KOPT-K1 (cell line): ENCODE data around the gene ANKRD65.
"Not testable (repeated sequence)": the region's sequence is repeated elsewhere in the genome, so short reads cannot be mapped to it uniquely, and the experiment has no call there.

Experiments used
- H3K27ac ChIP-seq: fragments of 200-600 bp; sonication (generic); 2 replicates; pipeline ENCODE4 v1.5.1; 2016; ENCODE audit warnings: antibody characterized with exemption, mild to moderate bottlenecking, low read depth, low read length; ENCODE audit not compliant: poor library complexity, severe bottlenecking
- H3K36me3 ChIP-seq: fragments of 200-600 bp; sonication (generic); 2 replicates; pipeline ENCODE4 v1.5.1; 2017; ENCODE audit warnings: antibody characterized with exemption, mild to moderate bottlenecking, low read length, moderate library complexity; ENCODE audit not compliant: insufficient read depth
- H3K9me3 ChIP-seq: fragments of 200-600 bp; sonication (generic); 2 replicates; pipeline ENCODE4 v1.5.1; 2017; ENCODE audit warnings: antibody characterized with exemption, low read length, mild to moderate bottlenecking; ENCODE audit not compliant: insufficient read depth, poor library complexity, severe bottlenecking

ANKRD65 gene

GRCh38 chr1:1451696-1452364 lies 30.8 kb upstream of the ANKRD65 start:
- no peaks in the 10 kb centered on the region for H3K36me3 ChIP-seq
- H3K9me3 ChIP-seq = no peaks in the 10 kb centered on the region
- no peak overlapping the region for H3K27ac ChIP-seq

GRCh38 chr1:1450616-1451015 lies 29.5 kb upstream of the ANKRD65 start:
- H3K9me3 ChIP-seq, H3K27ac ChIP-seq, H3K36me3 ChIP-seq: not testable (repeated sequence)

- no peaks in the 10 kb centered on the region for H3K9me3 ChIP-seq
- no peak within 1 kb of the TSS for H3K27ac ChIP-seq
- H3K36me3 ChIP-seq = no peaks in the 10 kb centered on the region
Observed at GRCh38 chr1:1449099-1449739, 28.1 kb upstream of the ANKRD65 start, which contains the start of gene ATAD3C. Gene ATAD3C, plus strand, starts transcription at chr1:1449689. Its CDS starts 995 bp downstream, at chr1:1450684.

- not testable (repeated sequence) for H3K36me3 ChIP-seq, H3K27ac ChIP-seq, H3K9me3 ChIP-seq
Observed at GRCh38 chr1:1446631-1447030, 25.6 kb upstream of the ANKRD65 start.

- H3K27ac ChIP-seq = no peak overlapping the region
- no peaks in the 10 kb centered on the region for H3K9me3 ChIP-seq
- no peaks in the 10 kb centered on the region for H3K36me3 ChIP-seq
Observed at GRCh38 chr1:1442069-1442770, 21.1 kb upstream of the ANKRD65 start.

- Histone ChIP-seq H3K36me3 (no peaks in the 10 kb centered on the region), H3K9me3 (no peaks in the 10 kb centered on the region), H3K27ac (no peak overlapping the region)
Observed at GRCh38 chr1:1441002-1441888, 20.2 kb upstream of the ANKRD65 start.

GRCh38 chr1:1440262-1441001 lies 19.4 kb upstream of the ANKRD65 start:
- Histone ChIP-seq H3K9me3 (no peaks in the 10 kb centered on the region), H3K27ac (no peak overlapping the region), H3K36me3 (no peaks in the 10 kb centered on the region)

GRCh38 chr1:1439546-1440261 lies 18.6 kb upstream of the ANKRD65 start:
- Histone ChIP-seq H3K27ac (no peak overlapping the region), H3K36me3 (no peaks in the 10 kb centered on the region), H3K9me3 (no peaks in the 10 kb centered on the region)

- H3K9me3 ChIP-seq = no peaks in the 10 kb centered on the region
- no peaks in the 10 kb centered on the region for H3K36me3 ChIP-seq
- no peak overlapping the region for H3K27ac ChIP-seq
Observed at GRCh38 chr1:1438531-1439381, 17.7 kb upstream of the ANKRD65 start.

- no peaks in the 10 kb centered on the region for H3K36me3 ChIP-seq
- no peaks in the 10 kb centered on the region for H3K9me3 ChIP-seq
- no peak overlapping the region for H3K27ac ChIP-seq
Observed at GRCh38 chr1:1437904-1438376, 16.9 kb upstream of the ANKRD65 start.

- H3K9me3 ChIP-seq = no peaks in the 10 kb centered on the region
- H3K27ac ChIP-seq = no peak overlapping the region
- H3K36me3 ChIP-seq = no peaks in the 10 kb centered on the region
Observed at GRCh38 chr1:1437033-1437903, 16.2 kb upstream of the ANKRD65 start.

GRCh38 chr1:1436630-1437032 lies 15.6 kb upstream of the ANKRD65 start:
- Histone ChIP-seq H3K36me3 (no peaks in the 10 kb centered on the region), H3K9me3 (no peaks in the 10 kb centered on the region), H3K27ac (no peak overlapping the region)
